ENCODE measurements around the gene IPO13. TPM values are rescaled to one million over a fixed set of nuclear protein-coding genes. Genes with fewer than 3 reads are reported as not detected.

Gene IPO13
- total RNA-seq, 6 donors from 2014 or later = 16.9 to 46.1 (median 24.1) TPM

DNA sequence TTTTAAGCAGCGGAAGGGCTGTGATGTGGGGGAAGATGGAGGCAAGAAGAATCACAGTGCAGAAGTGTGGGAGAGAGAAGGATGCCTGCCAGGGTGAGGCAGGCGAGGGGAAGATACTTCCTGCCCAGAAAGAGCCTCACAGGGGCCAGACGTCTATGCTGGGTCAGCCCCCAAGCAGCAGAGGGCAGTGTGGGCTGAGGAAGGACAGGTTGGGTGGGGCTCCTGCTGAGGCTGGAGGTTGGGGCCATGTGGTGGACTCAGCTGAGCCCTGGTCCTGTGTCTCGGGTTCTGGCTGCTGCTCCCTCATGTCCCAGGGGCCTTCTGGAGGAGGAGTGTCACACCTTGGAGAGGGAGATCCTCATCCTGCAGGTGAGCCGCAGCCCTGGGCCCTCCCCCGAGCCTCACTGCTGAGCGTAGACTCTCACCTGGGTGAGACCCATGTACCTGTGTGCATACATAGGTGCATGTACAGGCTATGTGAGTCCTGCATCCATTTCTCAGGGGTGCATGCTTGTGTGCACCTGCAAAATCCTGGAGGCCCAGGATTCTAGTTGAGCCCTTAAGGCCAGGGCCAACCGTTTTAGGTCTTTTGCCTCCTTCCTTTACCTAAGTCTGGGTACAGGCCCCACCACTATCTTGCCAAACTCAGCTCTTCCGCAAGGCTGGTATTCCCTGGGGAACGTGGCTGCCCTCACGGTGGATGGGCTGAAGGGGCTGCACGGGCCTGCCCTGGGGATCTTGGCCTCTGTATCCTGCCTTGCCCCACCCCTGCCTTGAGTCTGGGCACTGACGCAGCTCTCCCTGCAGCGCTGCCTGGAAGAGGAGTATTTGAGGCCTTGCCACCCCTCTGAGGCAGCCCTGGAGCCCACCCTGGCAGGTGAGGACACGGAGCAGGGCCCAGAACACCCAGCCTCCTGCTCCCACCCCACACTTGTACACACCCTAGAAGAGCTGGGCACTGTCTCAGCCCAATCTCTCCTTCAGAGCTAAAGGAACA, 48.3 kb downstream of the IPO13 start:
- peaks cover 0 to 10% (median 5%) of the 10 kb centered on the region in 4 donors for H3K36me3 ChIP-seq
- H3K9me3 ChIP-seq = no peaks in the 10 kb centered on the region
- WGBS, 2 donors = 74 to 78% methylated on average over 8 to 15 of the region's 15 CpGs
- peaks cover 14 to 20% (median 15%) of the 10 kb centered on the region in 4 donors for H3K4me1 ChIP-seq
- ATAC-seq (ENCODE audit: low FRiP score in 2 of 2) (no peak), DNase-seq (peak in 1 of 2 donors; percentile 45)
- no peak overlapping the region for H3K27ac ChIP-seq
- H3K4me3 ChIP-seq = no peak overlapping the region
- TF ChIP-seq, protein P1, sequence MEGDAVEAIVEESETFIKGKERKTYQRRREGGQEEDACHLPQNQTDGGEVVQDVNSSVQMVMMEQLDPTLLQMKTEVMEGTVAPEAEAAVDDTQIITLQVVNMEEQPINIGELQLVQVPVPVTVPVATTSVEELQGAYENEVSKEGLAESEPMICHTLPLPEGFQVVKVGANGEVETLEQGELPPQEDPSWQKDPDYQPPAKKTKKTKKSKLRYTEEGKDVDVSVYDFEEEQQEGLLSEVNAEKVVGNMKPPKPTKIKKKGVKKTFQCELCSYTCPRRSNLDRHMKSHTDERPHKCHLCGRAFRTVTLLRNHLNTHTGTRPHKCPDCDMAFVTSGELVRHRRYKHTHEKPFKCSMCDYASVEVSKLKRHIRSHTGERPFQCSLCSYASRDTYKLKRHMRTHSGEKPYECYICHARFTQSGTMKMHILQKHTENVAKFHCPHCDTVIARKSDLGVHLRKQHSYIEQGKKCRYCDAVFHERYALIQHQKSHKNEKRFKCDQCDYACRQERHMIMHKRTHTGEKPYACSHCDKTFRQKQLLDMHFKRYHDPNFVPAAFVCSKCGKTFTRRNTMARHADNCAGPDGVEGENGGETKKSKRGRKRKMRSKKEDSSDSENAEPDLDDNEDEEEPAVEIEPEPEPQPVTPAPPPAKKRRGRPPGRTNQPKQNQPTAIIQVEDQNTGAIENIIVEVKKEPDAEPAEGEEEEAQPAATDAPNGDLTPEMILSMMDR (IDR thresholded peaks at IDR 0.05) = no peak
- TF ChIP-seq POLR2AphosphoS5 (IDR thresholded peaks at IDR 0.05) (no peak), EP300 (IDR thresholded peaks at IDR 0.05) (no peak), POLR2A (IDR thresholded peaks at IDR 0.05) (no peak)
- no peaks in the 10 kb centered on the region for H3K27me3 ChIP-seq

DNA sequence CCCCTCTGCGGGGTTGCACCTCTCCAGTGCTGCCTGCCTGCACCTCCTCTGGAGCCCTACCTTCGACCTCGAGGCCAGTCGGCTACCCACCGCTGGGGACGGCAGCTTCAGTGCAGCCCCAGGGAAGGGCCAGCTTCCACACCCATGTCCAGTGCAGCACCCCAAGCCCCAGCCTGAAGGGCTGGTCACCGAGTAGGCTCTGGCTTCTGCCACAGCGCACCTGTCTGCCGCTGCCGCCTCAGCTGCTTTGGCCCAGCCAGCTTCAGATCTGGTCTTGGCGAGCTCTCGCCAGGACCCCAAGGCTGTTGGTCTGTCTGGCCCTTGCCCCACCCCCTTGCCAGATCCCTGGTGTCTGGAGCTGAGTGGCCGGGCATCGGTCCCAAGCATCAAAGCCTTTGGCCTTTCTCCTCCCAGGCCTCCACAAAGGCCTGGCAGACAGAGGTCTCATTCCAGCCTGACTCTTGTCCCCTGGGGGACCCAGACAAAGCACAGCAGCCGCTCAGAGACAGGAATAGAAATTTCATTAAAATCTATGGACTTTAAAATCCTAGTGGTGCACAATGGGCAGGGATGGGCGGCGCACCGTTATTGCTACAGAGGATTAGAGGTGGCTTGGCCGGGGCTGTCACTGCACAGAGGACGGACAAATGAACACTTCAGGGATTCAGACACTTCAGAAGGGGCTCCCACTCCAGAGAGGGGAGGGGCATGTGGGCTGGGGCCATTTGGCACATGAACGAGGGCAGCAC, 49.4 kb downstream of the IPO13 start:
- DNase-seq (peak in 1 of 2 donors; percentile 64), ATAC-seq (ENCODE audit: low FRiP score in 2 of 2) (no peak)
- Histone ChIP-seq H3K4me3 (no peak overlapping the region), H3K36me3 (peaks cover 0 to 18% (median 10%) of the 10 kb centered on the region in 4 donors), H3K27ac (no peak overlapping the region), H3K9me3 (no peaks in the 10 kb centered on the region), H3K4me1 (peaks cover 8 to 12% (median 9%) of the 10 kb centered on the region in 4 donors), H3K27me3 (no peaks in the 10 kb centered on the region)
- 86 to 92% methylated on average over 11 to 21 of the region's 21 CpGs for WGBS, 2 donors
- no peak for TF ChIP-seq EP300 (IDR thresholded peaks at IDR 0.05)
- TF ChIP-seq, protein P1 (IDR thresholded peaks at IDR 0.05) = no peak
- no peak for TF ChIP-seq POLR2A (IDR thresholded peaks at IDR 0.05)
- TF ChIP-seq POLR2AphosphoS5 (IDR thresholded peaks at IDR 0.05) = no peak

DNA sequence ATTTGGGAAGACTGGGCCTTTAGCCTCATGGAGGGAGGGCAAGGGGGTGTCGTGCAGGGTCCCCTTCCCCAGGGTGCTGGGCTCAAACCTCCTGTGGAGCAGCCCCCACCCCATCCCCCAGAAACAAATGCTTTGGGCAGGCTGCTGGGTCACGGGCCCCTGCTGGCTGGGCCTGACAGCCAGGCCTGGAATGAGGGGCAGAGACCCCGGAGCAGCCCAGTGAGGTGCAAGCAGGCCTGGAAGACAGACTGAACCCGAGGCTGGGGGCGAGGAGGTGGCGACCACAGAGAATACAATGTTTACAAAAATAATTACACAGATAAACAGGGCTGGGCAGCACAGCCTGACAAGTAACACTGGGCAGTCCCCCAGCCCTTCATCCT, 50.0 kb downstream of the IPO13 start:
- Histone ChIP-seq H3K27me3 (no peaks in the 10 kb centered on the region), H3K4me1 (peaks cover 6 to 12% (median 8%) of the 10 kb centered on the region in 4 donors), H3K36me3 (peaks cover 0 to 22% (median 14%) of the 10 kb centered on the region in 4 donors), H3K27ac (no peak overlapping the region), H3K9me3 (no peaks in the 10 kb centered on the region), H3K4me3 (no peak overlapping the region)
- DNase-seq (no peak), ATAC-seq (ENCODE audit: low FRiP score in 2 of 2) (no peak)
- 59 to 81% methylated on average over 5 to 6 of the region's 6 CpGs for WGBS, 2 donors
- TF ChIP-seq POLR2A (IDR thresholded peaks at IDR 0.05) = no peak
- TF ChIP-seq POLR2AphosphoS5 (IDR thresholded peaks at IDR 0.05) = no peak

DNA sequence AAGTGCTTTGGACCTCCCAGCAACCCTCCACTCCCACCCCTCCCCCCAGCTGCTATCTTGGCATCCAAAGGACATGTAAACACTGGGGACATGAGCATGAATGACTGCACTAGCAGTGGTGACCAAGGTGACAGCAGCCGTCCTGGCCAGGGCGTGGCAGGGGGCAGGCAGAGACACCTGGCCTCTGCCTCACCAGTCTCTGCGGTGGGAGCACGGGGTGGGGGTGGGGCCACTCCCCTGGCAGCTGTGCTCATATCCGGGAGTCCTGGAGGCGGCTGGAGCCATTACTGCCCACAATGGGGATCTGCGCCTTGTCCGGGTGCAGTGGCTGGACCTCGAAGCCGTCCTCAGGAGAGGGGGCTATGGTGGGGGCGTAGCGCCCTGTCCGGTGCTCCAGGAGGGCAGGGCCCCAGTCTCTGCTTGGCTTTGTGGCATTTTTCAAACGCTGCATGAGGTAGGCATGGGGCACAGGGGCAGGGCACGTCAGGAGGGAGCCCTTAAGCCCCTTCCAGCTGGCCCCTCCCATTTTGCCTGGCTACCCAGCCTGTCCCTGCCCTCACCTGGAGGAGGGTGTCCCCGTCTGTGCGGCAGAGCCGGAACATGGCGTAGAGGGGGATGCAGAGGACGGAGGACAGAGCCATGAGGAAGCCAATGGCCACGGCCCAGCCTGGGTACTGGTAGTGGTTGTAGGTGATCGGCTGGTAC, 50.7 kb downstream of the IPO13 start:
- Histone ChIP-seq H3K27ac (no peak overlapping the region), H3K4me3 (no peak overlapping the region), H3K27me3 (no peaks in the 10 kb centered on the region), H3K4me1 (peaks cover 0 to 4% (median 1%) of the 10 kb centered on the region in 4 donors), H3K9me3 (no peaks in the 10 kb centered on the region), H3K36me3 (peaks cover 0 to 28% (median 14%) of the 10 kb centered on the region in 4 donors)
- 80 to 87% methylated on average over 14 to 22 of the region's 22 CpGs for WGBS, 2 donors
- no peak for ATAC-seq (ENCODE audit: low FRiP score in 2 of 2)
- TF ChIP-seq POLR2A (IDR thresholded peaks at IDR 0.05) (no peak), EP300 (IDR thresholded peaks at IDR 0.05) (no peak), POLR2AphosphoS5 (IDR thresholded peaks at IDR 0.05) (no peak)
- TF ChIP-seq, protein P1 (IDR thresholded peaks at IDR 0.05) = no peak
- no peak for DNase-seq

Data from upper lobe of left lung (tissue), 6 donors.